Progenitor cell of endocrine pancreas (in vitro differentiated cells): ENCODE data around the gene P2RX4. TPM values are rescaled to one million over a fixed set of nuclear protein-coding genes. Genes with fewer than 3 reads are reported as not detected.

Experiments used
- DNase-seq: peaks from one replicate; pipeline ENCODE4 v3.0.0; 2021; ENCODE audit warnings: low spot score; ENCODE audit not compliant: unreplicated experiment
- H3K27ac Mint-ChIP-seq: 2 replicates; pipeline ENCODE4 v1.8.0; 2021; ENCODE audit warnings: mild to moderate bottlenecking, moderate library complexity, mixed read lengths
- H3K27me3 Mint-ChIP-seq: 2 replicates; pipeline ENCODE4 v1.8.0; 2021; ENCODE audit warnings: mixed read lengths
- H3K36me3 Mint-ChIP-seq: 2 replicates; pipeline ENCODE4 v1.8.0; 2022; ENCODE audit warnings: mixed read lengths; ENCODE audit not compliant: insufficient read depth
- H3K4me1 Mint-ChIP-seq: 2 replicates; pipeline ENCODE4 v1.8.0; 2021; ENCODE audit warnings: low read depth, mixed read lengths
- H3K4me3 Mint-ChIP-seq: 2 replicates; pipeline ENCODE4 v1.8.0; 2021; ENCODE audit warnings: low read depth, mild to moderate bottlenecking, moderate library complexity, mixed read lengths
- H3K9me3 Mint-ChIP-seq: 2 replicates; pipeline ENCODE4 v1.8.0; 2021; ENCODE audit warnings: low read depth, mixed read lengths
- CTCF ChIP-seq: fragments of 200-600 bp; sonication (generic); IDR thresholded peaks from one replicate; pipeline ENCODE4 v1.5.0; 2021; ENCODE audit warnings: antibody characterized with exemption, mild to moderate bottlenecking; ENCODE audit not compliant: unreplicated experiment
- total RNA-seq: library from RNA; stranded (reverse); gene quantifications from 2 replicates; pipeline ENCODE4 v1.2.1, GENCODE V29; 2021

Gene P2RX4
- total RNA-seq, 1 donor from 2014 or later, result 23.9 TPM

- no peak for DNase-seq
- TF ChIP-seq CTCF, result no peak
- Mint-ChIP-seq H3K27ac (no peak overlapping the region), H3K9me3 (no peaks in the 10 kb centered on the region), H3K27me3 (peaks cover 6% of the 10 kb centered on the region), H3K4me1 (peaks cover 7% of the 10 kb centered on the region), H3K4me3 (no peak overlapping the region), H3K36me3 (no peaks in the 10 kb centered on the region)
These were observed 43.6 kb upstream of the P2RX4 start for GRCh38 chr12:121166356-121166755.

GRCh38 chr12:121167232-121167820 is 42.6 kb upstream of the P2RX4 start:
- no peak for TF ChIP-seq CTCF
- DNase-seq, result no peak
- H3K4me3 Mint-ChIP-seq, result no peak overlapping the region
- H3K36me3 Mint-ChIP-seq, result no peaks in the 10 kb centered on the region
- H3K9me3 Mint-ChIP-seq, result no peaks in the 10 kb centered on the region
- peaks cover under 1% of the 10 kb centered on the region for H3K27me3 Mint-ChIP-seq
- peaks cover 7% of the 10 kb centered on the region for H3K4me1 Mint-ChIP-seq
- no peak overlapping the region for H3K27ac Mint-ChIP-seq

- no peak for DNase-seq
- no peak for TF ChIP-seq CTCF
- no peak overlapping the region for H3K27ac Mint-ChIP-seq
- no peaks in the 10 kb centered on the region for H3K9me3 Mint-ChIP-seq
- H3K36me3 Mint-ChIP-seq, result no peaks in the 10 kb centered on the region
- no peaks in the 10 kb centered on the region for H3K27me3 Mint-ChIP-seq
- H3K4me1 Mint-ChIP-seq, result peaks cover 7% of the 10 kb centered on the region
- no peak overlapping the region for H3K4me3 Mint-ChIP-seq
These were observed 42.0 kb upstream of the P2RX4 start for GRCh38 chr12:121167951-121168350.

GRCh38 chr12:121170151-121170550 is 39.8 kb upstream of the P2RX4 start:
- Mint-ChIP-seq H3K36me3 (no peaks in the 10 kb centered on the region), H3K27me3 (no peaks in the 10 kb centered on the region), H3K4me1 (peaks cover 7% of the 10 kb centered on the region), H3K4me3 (no peak overlapping the region), H3K9me3 (no peaks in the 10 kb centered on the region), H3K27ac (no peak overlapping the region)
- no peak for TF ChIP-seq CTCF
- DNase-seq, result no peak

- H3K4me3 Mint-ChIP-seq, result no peak overlapping the region
- no peak overlapping the region for H3K27ac Mint-ChIP-seq
- no peaks in the 10 kb centered on the region for H3K27me3 Mint-ChIP-seq
- DNase-seq, result no peak
- no peaks in the 10 kb centered on the region for H3K9me3 Mint-ChIP-seq
- no peak for TF ChIP-seq CTCF
- H3K4me1 Mint-ChIP-seq, result peaks cover 2% of the 10 kb centered on the region
- H3K36me3 Mint-ChIP-seq, result no peaks in the 10 kb centered on the region
These were observed 39.2 kb upstream of the P2RX4 start for GRCh38 chr12:121170611-121171260.
